ENCODE measurements around the gene RIMBP2.

- TF ChIP-seq, protein P1, sequence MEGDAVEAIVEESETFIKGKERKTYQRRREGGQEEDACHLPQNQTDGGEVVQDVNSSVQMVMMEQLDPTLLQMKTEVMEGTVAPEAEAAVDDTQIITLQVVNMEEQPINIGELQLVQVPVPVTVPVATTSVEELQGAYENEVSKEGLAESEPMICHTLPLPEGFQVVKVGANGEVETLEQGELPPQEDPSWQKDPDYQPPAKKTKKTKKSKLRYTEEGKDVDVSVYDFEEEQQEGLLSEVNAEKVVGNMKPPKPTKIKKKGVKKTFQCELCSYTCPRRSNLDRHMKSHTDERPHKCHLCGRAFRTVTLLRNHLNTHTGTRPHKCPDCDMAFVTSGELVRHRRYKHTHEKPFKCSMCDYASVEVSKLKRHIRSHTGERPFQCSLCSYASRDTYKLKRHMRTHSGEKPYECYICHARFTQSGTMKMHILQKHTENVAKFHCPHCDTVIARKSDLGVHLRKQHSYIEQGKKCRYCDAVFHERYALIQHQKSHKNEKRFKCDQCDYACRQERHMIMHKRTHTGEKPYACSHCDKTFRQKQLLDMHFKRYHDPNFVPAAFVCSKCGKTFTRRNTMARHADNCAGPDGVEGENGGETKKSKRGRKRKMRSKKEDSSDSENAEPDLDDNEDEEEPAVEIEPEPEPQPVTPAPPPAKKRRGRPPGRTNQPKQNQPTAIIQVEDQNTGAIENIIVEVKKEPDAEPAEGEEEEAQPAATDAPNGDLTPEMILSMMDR (IDR thresholded peaks at IDR 0.05; ENCODE audit: insufficient read depth, low read length) = no peak
- no peak for TF ChIP-seq POLR2AphosphoS5 (IDR thresholded peaks at IDR 0.05; ENCODE audit: low read depth)
- TF ChIP-seq, protein P2, sequence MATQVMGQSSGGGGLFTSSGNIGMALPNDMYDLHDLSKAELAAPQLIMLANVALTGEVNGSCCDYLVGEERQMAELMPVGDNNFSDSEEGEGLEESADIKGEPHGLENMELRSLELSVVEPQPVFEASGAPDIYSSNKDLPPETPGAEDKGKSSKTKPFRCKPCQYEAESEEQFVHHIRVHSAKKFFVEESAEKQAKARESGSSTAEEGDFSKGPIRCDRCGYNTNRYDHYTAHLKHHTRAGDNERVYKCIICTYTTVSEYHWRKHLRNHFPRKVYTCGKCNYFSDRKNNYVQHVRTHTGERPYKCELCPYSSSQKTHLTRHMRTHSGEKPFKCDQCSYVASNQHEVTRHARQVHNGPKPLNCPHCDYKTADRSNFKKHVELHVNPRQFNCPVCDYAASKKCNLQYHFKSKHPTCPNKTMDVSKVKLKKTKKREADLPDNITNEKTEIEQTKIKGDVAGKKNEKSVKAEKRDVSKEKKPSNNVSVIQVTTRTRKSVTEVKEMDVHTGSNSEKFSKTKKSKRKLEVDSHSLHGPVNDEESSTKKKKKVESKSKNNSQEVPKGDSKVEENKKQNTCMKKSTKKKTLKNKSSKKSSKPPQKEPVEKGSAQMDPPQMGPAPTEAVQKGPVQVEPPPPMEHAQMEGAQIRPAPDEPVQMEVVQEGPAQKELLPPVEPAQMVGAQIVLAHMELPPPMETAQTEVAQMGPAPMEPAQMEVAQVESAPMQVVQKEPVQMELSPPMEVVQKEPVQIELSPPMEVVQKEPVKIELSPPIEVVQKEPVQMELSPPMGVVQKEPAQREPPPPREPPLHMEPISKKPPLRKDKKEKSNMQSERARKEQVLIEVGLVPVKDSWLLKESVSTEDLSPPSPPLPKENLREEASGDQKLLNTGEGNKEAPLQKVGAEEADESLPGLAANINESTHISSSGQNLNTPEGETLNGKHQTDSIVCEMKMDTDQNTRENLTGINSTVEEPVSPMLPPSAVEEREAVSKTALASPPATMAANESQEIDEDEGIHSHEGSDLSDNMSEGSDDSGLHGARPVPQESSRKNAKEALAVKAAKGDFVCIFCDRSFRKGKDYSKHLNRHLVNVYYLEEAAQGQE (IDR thresholded peaks at IDR 0.05; ENCODE audit: insufficient replicate concordance, low read depth) = no peak
Observed at GRCh38 chr12:130398100-130398848, 317.8 kb downstream of the RIMBP2 start.

Measured in HL-60 (cell line).